ENCODE measurements around the gene ODAPH.

The ODAPH gene

GRCh38 chr4:75566911-75567310 is 11.0 kb downstream of the ODAPH start:
- peaks cover 2% of the 10 kb centered on the region for H3K27me3 Mint-ChIP-seq
- no peaks in the 10 kb centered on the region for H3K36me3 Mint-ChIP-seq (ENCODE audit: low read depth)
- ATAC-seq: no peak
- H3K4me1 Mint-ChIP-seq: no peaks in the 10 kb centered on the region
- H3K27ac Mint-ChIP-seq: no peak overlapping the region
- DNase-seq: no peak
- no peaks in the 10 kb centered on the region for H3K9me3 Mint-ChIP-seq
- no peak overlapping the region for H3K4me3 Mint-ChIP-seq

- no peak for DNase-seq
- no peaks in the 10 kb centered on the region for H3K9me3 Mint-ChIP-seq
- peaks cover 4% of the 10 kb centered on the region for H3K27me3 Mint-ChIP-seq
- H3K36me3 Mint-ChIP-seq (ENCODE audit: low read depth): no peaks in the 10 kb centered on the region
- no peak for ATAC-seq
- H3K27ac Mint-ChIP-seq: no peak overlapping the region
- no peaks in the 10 kb centered on the region for H3K4me1 Mint-ChIP-seq
- no peak overlapping the region for H3K4me3 Mint-ChIP-seq
These were observed 11.9 kb downstream of the ODAPH start for GRCh38 chr4:75567725-75568124.

- Mint-ChIP-seq H3K4me1 (no peaks in the 10 kb centered on the region), H3K27me3 (peaks cover 4% of the 10 kb centered on the region), H3K4me3 (no peak overlapping the region), H3K27ac (no peak overlapping the region), H3K9me3 (peaks cover 4% of the 10 kb centered on the region), H3K36me3 (ENCODE audit: low read depth) (no peaks in the 10 kb centered on the region)
- no peak for ATAC-seq
- no peak for DNase-seq
These were observed 28.2 kb downstream of the ODAPH start for GRCh38 chr4:75584067-75584466.

- H3K36me3 Mint-ChIP-seq (ENCODE audit: low read depth): no peaks in the 10 kb centered on the region
- H3K9me3 Mint-ChIP-seq: no peaks in the 10 kb centered on the region
- no peak overlapping the region for H3K27ac Mint-ChIP-seq
- no peaks in the 10 kb centered on the region for H3K27me3 Mint-ChIP-seq
- ATAC-seq (no peak), DNase-seq (no peak)
- H3K4me1 Mint-ChIP-seq: no peaks in the 10 kb centered on the region
- no peak overlapping the region for H3K4me3 Mint-ChIP-seq
These were observed 37.5 kb downstream of the ODAPH start for GRCh38 chr4:75593393-75593792.

GRCh38 chr4:75596061-75596460 is 40.2 kb downstream of the ODAPH start:
- ATAC-seq (no peak), DNase-seq (no peak)
- Mint-ChIP-seq H3K27ac (no peak overlapping the region), H3K36me3 (ENCODE audit: low read depth) (no peaks in the 10 kb centered on the region), H3K9me3 (no peaks in the 10 kb centered on the region), H3K4me3 (no peak overlapping the region), H3K4me1 (no peaks in the 10 kb centered on the region), H3K27me3 (no peaks in the 10 kb centered on the region)

GRCh38 chr4:75598390-75598789 is 42.5 kb downstream of the ODAPH start:
- Mint-ChIP-seq H3K4me3 (no peak overlapping the region), H3K27ac (no peak overlapping the region), H3K36me3 (ENCODE audit: low read depth) (no peaks in the 10 kb centered on the region), H3K4me1 (no peaks in the 10 kb centered on the region), H3K9me3 (no peaks in the 10 kb centered on the region), H3K27me3 (no peaks in the 10 kb centered on the region)
- no peak for ATAC-seq
- no peak for DNase-seq

- H3K27ac Mint-ChIP-seq: no peak overlapping the region
- DNase-seq (no peak), ATAC-seq (no peak)
- no peaks in the 10 kb centered on the region for H3K36me3 Mint-ChIP-seq (ENCODE audit: low read depth)
- H3K27me3 Mint-ChIP-seq: no peaks in the 10 kb centered on the region
- no peaks in the 10 kb centered on the region for H3K4me1 Mint-ChIP-seq
- H3K9me3 Mint-ChIP-seq: no peaks in the 10 kb centered on the region
- no peak overlapping the region for H3K4me3 Mint-ChIP-seq
These were observed 43.8 kb downstream of the ODAPH start for GRCh38 chr4:75599647-75600046.

- H3K27me3 Mint-ChIP-seq: no peaks in the 10 kb centered on the region
- no peaks in the 10 kb centered on the region for H3K36me3 Mint-ChIP-seq (ENCODE audit: low read depth)
These were observed 50.1 kb downstream of the ODAPH start for GRCh38 chr4:75605928-75606327.

GRCh38 chr4:75612306-75612705 is 56.4 kb downstream of the ODAPH start:
- no peaks in the 10 kb centered on the region for H3K9me3 Mint-ChIP-seq
- H3K36me3 Mint-ChIP-seq (ENCODE audit: low read depth): no peaks in the 10 kb centered on the region
- ATAC-seq: no peak
- no peak overlapping the region for H3K27ac Mint-ChIP-seq
- DNase-seq: no peak
- no peaks in the 10 kb centered on the region for H3K4me1 Mint-ChIP-seq
- no peaks in the 10 kb centered on the region for H3K27me3 Mint-ChIP-seq
- H3K4me3 Mint-ChIP-seq: no peak overlapping the region

More at GRCh38 chr4:75605928-75606327, 50.1 kb downstream of the ODAPH start:
- H3K4me3 Mint-ChIP-seq: no peak overlapping the region
- H3K9me3 Mint-ChIP-seq: no peaks in the 10 kb centered on the region
- DNase-seq (no peak), ATAC-seq (no peak)
- no peaks in the 10 kb centered on the region for H3K4me1 Mint-ChIP-seq
- H3K27ac Mint-ChIP-seq: no peak overlapping the region

All from activated naive CD8-positive, alpha-beta T cell treated with anti-CD3 and anti-CD28 coated beads, Interleukin-2, amount 50 U/mL, for 24 hours (primary cell).